ENCODE results near the gene OR5H14.
"Not testable (repeated sequence)": the region's sequence is repeated elsewhere in the genome, so short reads cannot be mapped to it uniquely, and the experiment has no call there.

Gene OR5H14

GRCh38 chr3:98185180-98185579, 37.9 kb downstream of the OR5H14 start:
- DNase-seq (ENCODE audit: low read depth): no peak
- in situ Hi-C loops (cut with HindIII; ENCODE audit: low sequenced_read_pairs): no loop called here
- no peak overlapping the region for H3K4me3 ChIP-seq (ENCODE audit: low read depth, low read length)

DNA sequence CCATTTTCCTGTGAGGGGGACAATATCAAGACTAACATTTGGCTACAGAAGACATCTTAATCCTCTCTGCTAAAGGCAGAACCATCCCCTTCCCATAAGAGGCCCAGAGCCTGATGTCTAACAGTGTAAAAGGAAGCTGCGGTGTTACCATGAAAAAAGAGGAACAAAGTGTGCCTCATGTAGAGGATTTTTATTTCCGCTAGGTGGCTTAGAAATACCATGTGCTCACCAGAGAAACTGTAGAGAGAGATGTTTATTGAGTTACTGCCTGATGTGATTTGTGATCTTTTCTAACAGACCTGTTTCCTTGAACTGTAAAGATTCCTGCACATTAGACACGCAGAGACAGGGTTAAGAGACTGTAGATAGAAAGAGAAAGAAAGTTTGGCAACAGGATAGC, 41.3 kb downstream of the OR5H14 start:
- DNase-seq (ENCODE audit: low read depth): no peak
- in situ Hi-C loops (cut with HindIII; ENCODE audit: low sequenced_read_pairs): no loop called here
- TF ChIP-seq, protein P1, sequence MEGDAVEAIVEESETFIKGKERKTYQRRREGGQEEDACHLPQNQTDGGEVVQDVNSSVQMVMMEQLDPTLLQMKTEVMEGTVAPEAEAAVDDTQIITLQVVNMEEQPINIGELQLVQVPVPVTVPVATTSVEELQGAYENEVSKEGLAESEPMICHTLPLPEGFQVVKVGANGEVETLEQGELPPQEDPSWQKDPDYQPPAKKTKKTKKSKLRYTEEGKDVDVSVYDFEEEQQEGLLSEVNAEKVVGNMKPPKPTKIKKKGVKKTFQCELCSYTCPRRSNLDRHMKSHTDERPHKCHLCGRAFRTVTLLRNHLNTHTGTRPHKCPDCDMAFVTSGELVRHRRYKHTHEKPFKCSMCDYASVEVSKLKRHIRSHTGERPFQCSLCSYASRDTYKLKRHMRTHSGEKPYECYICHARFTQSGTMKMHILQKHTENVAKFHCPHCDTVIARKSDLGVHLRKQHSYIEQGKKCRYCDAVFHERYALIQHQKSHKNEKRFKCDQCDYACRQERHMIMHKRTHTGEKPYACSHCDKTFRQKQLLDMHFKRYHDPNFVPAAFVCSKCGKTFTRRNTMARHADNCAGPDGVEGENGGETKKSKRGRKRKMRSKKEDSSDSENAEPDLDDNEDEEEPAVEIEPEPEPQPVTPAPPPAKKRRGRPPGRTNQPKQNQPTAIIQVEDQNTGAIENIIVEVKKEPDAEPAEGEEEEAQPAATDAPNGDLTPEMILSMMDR (IDR thresholded peaks at IDR 0.05; ENCODE audit: low read depth, low read length, missing control alignments): no peak

More at GRCh38 chr3:98185180-98185579, 37.9 kb downstream of the OR5H14 start:
- TF ChIP-seq, protein P1 (IDR thresholded peaks at IDR 0.05; ENCODE audit: low read depth, low read length, missing control alignments): no peak

DNA sequence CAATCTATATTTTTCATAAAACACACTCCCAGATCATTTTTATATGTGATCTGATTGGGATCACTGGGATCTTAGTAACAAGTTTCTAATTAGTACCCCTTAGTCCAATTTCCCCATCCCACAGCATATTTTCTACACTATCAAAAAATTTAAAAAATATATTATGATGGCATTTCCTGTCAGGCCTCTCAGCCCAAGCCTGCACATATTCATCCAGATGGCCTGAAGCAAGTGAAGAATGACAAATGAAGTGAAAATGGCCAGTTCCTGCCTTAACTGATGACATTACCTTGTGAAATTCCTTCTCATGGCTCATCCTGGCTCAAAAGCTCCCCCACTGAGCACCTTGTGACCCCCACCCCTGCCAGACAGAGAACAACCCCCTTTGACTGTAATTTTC, 43.6 kb downstream of the OR5H14 start:
- H3K4me3 ChIP-seq (ENCODE audit: low read depth, low read length); in situ Hi-C loops (cut with HindIII; ENCODE audit: low sequenced_read_pairs); DNase-seq (ENCODE audit: low read depth): not testable (repeated sequence)

More for the DNA sequence above, 41.3 kb downstream of the OR5H14 start:
- no peak overlapping the region for H3K4me3 ChIP-seq (ENCODE audit: low read depth, low read length)

DNA sequence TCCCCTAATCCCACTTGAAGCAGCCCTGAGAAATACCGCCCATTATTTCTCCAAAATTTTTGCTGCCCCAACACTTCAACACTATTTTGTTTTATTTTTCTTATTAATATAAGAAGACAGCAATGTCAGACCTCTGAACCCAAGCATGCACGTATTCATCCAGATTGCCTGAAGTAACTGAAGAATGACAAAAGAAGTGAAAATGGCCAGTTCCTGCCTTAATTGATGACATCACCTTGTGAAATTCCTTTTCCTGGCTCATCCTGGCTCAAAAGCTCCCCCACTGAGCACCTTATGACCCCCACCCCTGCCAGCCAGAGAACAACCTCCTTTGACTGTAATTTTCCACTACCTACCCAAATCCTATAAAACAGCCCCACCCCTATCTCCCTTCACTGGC, 49.0 kb downstream of the OR5H14 start:
- H3K4me3 ChIP-seq (ENCODE audit: low read depth, low read length); in situ Hi-C loops (cut with HindIII; ENCODE audit: low sequenced_read_pairs); DNase-seq (ENCODE audit: low read depth): not testable (repeated sequence)

DNA sequence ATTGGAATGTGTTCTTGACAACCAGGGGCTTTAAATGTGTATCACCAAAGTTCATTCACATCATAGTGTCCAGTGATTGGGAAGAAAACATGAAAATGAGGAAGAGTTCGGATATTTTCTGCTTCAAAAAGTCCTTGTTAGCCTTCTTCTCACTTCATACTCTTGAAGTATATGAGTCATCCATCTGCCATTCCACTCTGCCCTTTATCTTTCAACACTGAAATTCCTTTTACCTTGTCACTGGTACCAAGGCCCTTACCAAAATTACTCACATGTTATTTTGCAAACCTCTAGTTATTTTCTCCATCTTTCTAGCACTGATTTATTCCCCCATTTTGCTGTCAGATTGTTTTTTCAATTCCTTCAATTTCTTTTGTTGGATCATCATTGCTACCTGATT, 51.7 kb downstream of the OR5H14 start:
- in situ Hi-C loops (cut with HindIII; ENCODE audit: low sequenced_read_pairs): no loop called here
- TF ChIP-seq, protein P1 (IDR thresholded peaks at IDR 0.05; ENCODE audit: low read depth, low read length, missing control alignments): no peak
- H3K4me3 ChIP-seq (ENCODE audit: low read depth, low read length): no peak overlapping the region
- DNase-seq (ENCODE audit: low read depth): no peak
